ENCODE measurements around the gene ZDHHC14.
"Not testable (repeated sequence)": the region's sequence is repeated elsewhere in the genome, so short reads cannot be mapped to it uniquely, and the experiment has no call there.

ZDHHC14 gene

GRCh38 chr6:157551041-157551832 is 170.2 kb downstream of the ZDHHC14 start:
- DNase-seq: no peak

GRCh38 chr6:157552081-157552747 is 171.2 kb downstream of the ZDHHC14 start:
- DNase-seq: no peak

DNA sequence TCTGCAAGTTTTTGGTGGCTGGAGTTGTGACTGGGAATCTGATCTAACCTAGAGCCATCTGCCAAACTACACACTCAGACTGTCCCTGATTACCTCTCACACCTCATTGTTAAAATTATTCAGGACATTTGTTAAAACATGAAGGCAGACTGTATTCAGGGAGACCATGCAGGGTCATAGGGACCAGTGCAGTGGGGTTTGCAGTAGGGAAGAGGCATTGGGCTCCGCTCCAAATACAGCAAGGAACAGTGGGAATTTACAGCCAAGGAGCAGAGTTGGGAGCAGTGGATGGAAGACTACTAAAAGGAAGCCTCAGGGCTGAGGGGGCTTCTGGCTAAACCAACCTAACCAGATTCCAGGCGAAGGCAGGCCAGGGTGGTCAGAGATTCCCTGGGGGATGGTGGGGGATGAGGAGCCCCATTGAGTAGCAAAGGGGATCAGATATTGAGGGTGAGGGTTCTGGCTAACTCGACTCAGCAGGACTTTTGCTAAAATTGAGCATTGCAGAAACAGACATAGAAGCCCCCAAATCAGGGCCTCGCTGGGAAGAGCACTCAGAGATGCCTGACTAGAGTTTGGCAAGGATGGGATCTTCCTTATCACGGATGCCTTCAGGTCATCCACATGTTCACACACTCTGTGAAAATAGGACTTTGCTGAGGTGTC is 172.0 kb downstream of the ZDHHC14 start:
- no peak for DNase-seq

DNA sequence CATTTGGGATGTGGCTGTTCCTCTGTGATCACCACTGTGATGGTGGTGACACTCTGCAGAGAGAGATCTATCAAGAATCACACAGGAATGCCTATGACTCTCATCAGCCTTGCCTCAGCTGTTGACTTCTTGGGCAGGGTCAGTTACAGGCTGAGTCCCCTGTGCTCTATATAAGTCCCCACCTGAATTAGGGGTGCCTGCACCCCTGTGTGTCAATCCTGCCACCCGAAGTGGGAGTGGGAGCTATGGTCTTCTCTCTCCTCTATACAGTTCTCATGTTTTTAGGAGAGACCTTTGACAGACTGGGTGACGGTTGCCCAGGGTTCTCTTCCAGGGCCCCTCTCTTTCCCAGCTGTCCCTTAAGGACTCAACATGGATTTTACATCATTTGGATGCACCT is 173.8 kb downstream of the ZDHHC14 start:
- DNase-seq: no peak

DNA sequence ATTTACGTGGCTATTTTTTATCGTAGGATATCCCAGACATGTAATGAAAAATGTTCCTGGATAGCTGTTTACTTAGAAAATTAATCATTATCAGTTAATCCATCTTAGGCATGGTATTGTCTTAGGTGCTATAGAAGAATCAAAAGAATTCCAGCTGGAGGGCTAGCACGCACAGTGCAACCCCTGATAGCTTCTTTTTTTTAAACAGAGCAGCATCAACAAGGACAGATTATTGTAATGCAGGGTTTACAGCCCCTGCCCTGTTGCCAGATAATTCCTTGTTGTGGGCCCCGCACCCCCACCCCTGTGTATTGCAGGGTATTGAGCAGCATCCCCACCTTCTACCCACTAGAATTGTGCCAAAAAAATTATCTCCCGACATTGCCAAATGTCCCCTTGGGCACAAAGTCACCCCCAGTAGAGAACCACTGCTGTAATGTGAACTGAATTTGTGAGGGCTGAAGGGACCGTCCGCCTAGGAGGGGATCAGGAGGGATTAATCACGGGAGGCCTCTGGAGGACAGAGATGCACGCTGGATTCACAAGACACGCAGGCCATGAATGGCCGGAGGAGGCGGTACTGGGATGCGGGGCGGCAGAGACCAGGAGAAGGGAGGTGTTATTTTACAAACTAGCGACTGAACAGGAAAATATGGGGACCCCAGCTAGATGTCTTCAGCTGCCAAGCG is 174.6 kb downstream of the ZDHHC14 start:
- DNase-seq: no peak

- DNase-seq: no peak
These were observed 175.2 kb downstream of the ZDHHC14 start for GRCh38 chr6:157556144-157556645.

DNA sequence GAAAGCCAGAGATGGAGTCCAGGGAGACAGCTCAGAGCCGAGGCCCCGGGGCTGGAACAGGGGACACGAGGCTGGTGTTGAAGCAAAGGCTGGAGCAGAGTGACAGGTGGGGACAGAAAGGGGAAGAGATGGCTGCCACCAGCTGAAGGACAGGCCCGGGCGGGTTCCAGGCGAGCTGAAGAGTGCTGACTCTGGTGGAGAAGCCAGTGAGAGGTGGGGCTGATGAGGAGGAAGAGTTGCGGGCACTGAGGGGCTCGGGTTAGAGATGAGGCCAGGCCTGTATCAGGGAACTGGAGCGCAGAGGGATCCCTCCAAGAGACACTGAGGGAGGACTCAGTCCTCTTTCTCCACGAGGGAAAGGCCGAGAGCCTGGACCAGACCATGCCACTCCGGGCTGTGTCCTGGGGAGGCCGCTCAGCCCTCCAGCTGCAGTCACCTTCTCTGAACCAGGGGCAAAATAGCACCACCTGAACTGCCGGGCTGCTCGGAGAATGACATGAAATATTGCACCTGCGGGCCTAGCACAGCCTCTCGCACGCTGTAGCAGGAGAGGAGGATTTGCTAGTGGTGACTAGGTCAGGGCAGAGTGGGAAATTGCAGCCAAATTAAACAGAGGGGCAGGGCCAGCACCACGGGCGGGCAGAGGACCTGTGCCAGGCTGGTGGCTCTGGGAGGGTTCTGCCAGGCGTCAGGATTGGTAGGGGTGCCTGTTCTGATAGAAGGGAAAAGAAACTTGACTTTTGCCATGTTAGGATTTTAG is 175.9 kb downstream of the ZDHHC14 start:
- no peak for DNase-seq

- DNase-seq: no peak
These were observed 176.6 kb downstream of the ZDHHC14 start for GRCh38 chr6:157557559-157557958.

DNA sequence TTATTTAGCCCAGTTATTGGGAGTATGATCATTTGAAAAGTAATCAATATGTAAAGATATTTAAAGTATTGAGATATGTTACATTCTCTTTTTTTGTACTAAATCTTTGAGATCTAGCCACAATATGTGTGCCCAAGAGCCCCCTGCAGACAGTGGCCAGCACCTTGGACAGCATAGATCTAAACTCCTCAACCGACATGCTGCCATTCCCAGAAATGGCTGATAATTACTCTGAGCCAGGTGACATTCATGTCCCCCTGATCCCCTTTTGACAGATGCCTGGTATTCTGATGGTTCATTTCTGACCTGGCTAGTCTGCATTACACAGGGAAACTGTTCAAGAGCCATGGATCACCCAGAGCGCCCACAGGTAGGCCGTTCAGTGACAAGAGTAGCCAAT is 177.1 kb downstream of the ZDHHC14 start:
- DNase-seq: no peak

- DNase-seq: no peak
These were observed 177.7 kb downstream of the ZDHHC14 start for GRCh38 chr6:157558487-157559200.

DNA sequence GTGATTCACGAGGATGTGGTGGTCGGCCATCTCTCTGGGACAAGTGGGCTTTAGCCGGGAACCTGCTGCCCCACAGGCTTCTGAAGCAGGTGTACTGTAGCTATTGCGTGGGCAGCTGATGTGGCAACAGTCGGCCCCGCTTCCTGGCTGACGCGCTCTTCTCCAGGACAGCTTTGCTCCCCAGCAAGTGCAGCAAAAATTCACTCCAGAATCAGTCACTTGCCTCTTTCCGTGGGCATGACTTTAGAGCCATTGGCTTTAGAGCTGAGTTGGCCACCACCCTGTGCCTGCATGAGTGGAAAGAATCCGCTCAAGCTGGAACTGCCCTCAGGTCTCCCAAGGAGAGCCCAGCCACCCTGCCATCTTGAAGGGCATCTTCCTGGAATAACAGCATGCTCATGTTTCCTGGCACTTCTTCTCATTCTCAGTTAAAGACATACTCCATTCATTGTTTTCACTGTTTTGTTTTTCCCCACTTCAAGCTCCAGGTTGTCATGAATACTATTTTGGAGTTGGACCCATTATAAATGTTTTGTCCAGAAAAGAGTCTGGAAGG is 178.3 kb downstream of the ZDHHC14 start:
- no peak for DNase-seq

DNA sequence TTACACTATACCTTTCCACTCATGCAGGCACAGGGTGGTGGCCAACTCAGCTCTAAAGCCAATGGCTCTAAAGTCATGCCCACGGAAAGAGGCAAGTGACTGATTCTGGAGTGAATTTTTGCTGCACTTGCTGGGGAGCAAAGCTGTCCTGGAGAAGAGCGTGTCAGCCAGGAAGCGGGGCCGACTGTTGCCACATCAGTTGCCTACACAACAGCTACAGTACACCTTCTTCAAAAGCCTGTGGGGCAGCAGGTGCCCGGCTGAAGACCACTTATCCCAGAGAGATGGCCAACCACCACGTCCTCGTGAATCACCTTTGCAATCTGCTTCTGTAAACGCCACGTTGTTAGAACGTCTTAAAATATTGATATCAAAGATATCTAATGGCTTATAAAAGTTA is 179.1 kb downstream of the ZDHHC14 start:
- DNase-seq: not testable (repeated sequence)

- DNase-seq: no peak
These were observed 179.9 kb downstream of the ZDHHC14 start for GRCh38 chr6:157560691-157561413.

GRCh38 chr6:157561414-157561790 is 180.4 kb downstream of the ZDHHC14 start:
- no peak for DNase-seq

- no peak for DNase-seq
These were observed 181.2 kb downstream of the ZDHHC14 start for GRCh38 chr6:157561929-157562810.

- peak in 11 of 51 donors; percentile 28 to 74 (median 42) for DNase-seq
These were observed 182.0 kb downstream of the ZDHHC14 start for GRCh38 chr6:157562997-157563396.

GRCh38 chr6:157563611-157564284 is 182.8 kb downstream of the ZDHHC14 start:
- no peak for DNase-seq

- DNase-seq: no peak
These were observed 187.7 kb downstream of the ZDHHC14 start for GRCh38 chr6:157568702-157569101.

Measured in hypothalamus (tissue), 51 donors.